Smooth muscle cell (in vitro differentiated cells): ENCODE data around the gene DLL1. TPM values are rescaled to one million over a fixed set of nuclear protein-coding genes. Genes with fewer than 3 reads are reported as not detected.

Experiments
- DNase-seq: peaks from one replicate; lab custom pipeline; 2025; ENCODE audit not compliant: unreplicated experiment; lab: John Stamatoyannopoulos, UW
- H2AFZ ChIP-seq: fragments of 200-600 bp; sonication (generic); 2 replicates; pipeline ENCODE4 v1.6.0; 2016; ENCODE audit warnings: antibody characterized with exemption, low read depth, mild to moderate bottlenecking
- H3F3A ChIP-seq: fragments of 200-600 bp; sonication (generic); 2 replicates; pipeline ENCODE4 v1.6.0; 2017; ENCODE audit warnings: antibody characterized with exemption, low read depth
- H3K27ac ChIP-seq: fragments of 200-600 bp; sonication (generic); 2 replicates; pipeline ENCODE4 v1.5.1; 2016; ENCODE audit warnings: low read depth, mild to moderate bottlenecking
- H3K27me3 ChIP-seq: fragments of 200-600 bp; sonication (generic); 2 replicates; pipeline ENCODE4 v1.6.1; 2016; ENCODE audit warnings: low read depth, mild to moderate bottlenecking
- H3K36me3 ChIP-seq: fragments of 200-600 bp; sonication (generic); 2 replicates; pipeline ENCODE4 v1.5.1; 2016; ENCODE audit warnings: low read depth
- H3K4me1 ChIP-seq: fragments of 200-600 bp; sonication (generic); 2 replicates; pipeline ENCODE4 v1.5.1; 2016; ENCODE audit warnings: low read depth
- H3K4me2 ChIP-seq: fragments of 200-600 bp; sonication (generic); 2 replicates; pipeline ENCODE4 v1.6.0; 2016; ENCODE audit warnings: mild to moderate bottlenecking
- H3K4me3 ChIP-seq: fragments of 200-600 bp; sonication (generic); 2 replicates; pipeline ENCODE4 v1.5.1; 2016; ENCODE audit warnings: mild to moderate bottlenecking
- H3K79me2 ChIP-seq: fragments of 200-600 bp; sonication (generic); 2 replicates; pipeline ENCODE4 v1.6.0; 2016; ENCODE audit warnings: low read depth, mild to moderate bottlenecking
- H3K9ac ChIP-seq: fragments of 200-600 bp; sonication (generic); 2 replicates; pipeline ENCODE4 v1.6.0; 2016; ENCODE audit warnings: low read depth
- H3K9me3 ChIP-seq: fragments of 200-600 bp; sonication (generic); replicated peaks from 2 replicates; pipeline ENCODE4 v1.5.1; 2016; ENCODE audit warnings: low read depth
- H4K20me1 ChIP-seq: fragments of 200-600 bp; sonication (generic); 2 replicates; pipeline ENCODE4 v1.6.0; 2016; ENCODE audit warnings: low read depth
- CTCF ChIP-seq: fragments of 200-600 bp; sonication (generic); IDR thresholded peaks from 2 replicates; pipeline ENCODE4 v1.5.1; 2017; ENCODE audit warnings: borderline replicate concordance, mild to moderate bottlenecking, antibody characterized with exemption; ENCODE audit not compliant: insufficient read depth, poor library complexity, severe bottlenecking
- WGBS: methylation state at CpG from one replicate; pipeline ENCODE4 v1.1.7; 2016; ENCODE audit warnings: low lambda C conversion rate; 5-methylcytosine and 5-hydroxymethylcytosine counted together
- polyA plus RNA-seq: library from polyadenylated mRNA; unstranded; fragments of >200 nt; fragmentation: Nextera tagmentation; extraction: Ambion mirVana; gene quantifications from 2 replicates; pipeline ENCODE4 v1.2.1, GENCODE V29; 2016
- total RNA-seq: library from RNA; depleted of rRNA; stranded (reverse); fragments of >200 nt; gene quantifications from 2 replicates; pipeline ENCODE4 v1.2.3, GENCODE V29; 2014

DLL1 gene
- total and polyA plus RNA-seq, 2 experiments from 2014 or later: 0.36 to 0.70 TPM

- no peak overlapping the region for H3K4me3 ChIP-seq
- H3K36me3 ChIP-seq: no peaks in the 10 kb centered on the region
- H3F3A ChIP-seq: no peaks in the 10 kb centered on the region
- no peaks in the 10 kb centered on the region for H4K20me1 ChIP-seq
- H3K4me1 ChIP-seq: no peaks in the 10 kb centered on the region
- H3K79me2 ChIP-seq: no peaks in the 10 kb centered on the region
- H3K9me3 ChIP-seq: no peaks in the 10 kb centered on the region
- H3K27ac ChIP-seq: no peak overlapping the region
- 86% methylated on average over 21 of the region's 21 CpGs for WGBS
- no peak overlapping the region for H2AFZ ChIP-seq
- no peak overlapping the region for H3K4me2 ChIP-seq
- DNase-seq: no peak
- no peaks in the 10 kb centered on the region for H3K27me3 ChIP-seq
- TF ChIP-seq CTCF: no peak
- H3K9ac ChIP-seq: no peak overlapping the region
Measured at GRCh38 chr6:170256641-170257040, 34.2 kb downstream of the DLL1 start.

GRCh38 chr6:170255426-170256125 lies 35.3 kb downstream of the DLL1 start:
- Histone ChIP-seq H2AFZ (no peak overlapping the region), H3K9me3 (no peaks in the 10 kb centered on the region), H3K4me1 (peaks cover under 1% of the 10 kb centered on the region), H3K27me3 (no peaks in the 10 kb centered on the region), H3K4me3 (no peak overlapping the region), H3K4me2 (no peak overlapping the region), H3K79me2 (no peaks in the 10 kb centered on the region), H3K27ac (no peak overlapping the region), H4K20me1 (no peaks in the 10 kb centered on the region), H3K36me3 (no peaks in the 10 kb centered on the region), H3K9ac (no peak overlapping the region), H3F3A (no peaks in the 10 kb centered on the region)
- TF ChIP-seq CTCF: no peak
- no peak for DNase-seq
- 91% methylated on average over 28 of the region's 32 CpGs for WGBS

GRCh38 chr6:170254315-170255213 lies 36.3 kb downstream of the DLL1 start:
- Histone ChIP-seq H3K4me1 (peaks cover 6% of the 10 kb centered on the region), H4K20me1 (no peaks in the 10 kb centered on the region), H3K36me3 (no peaks in the 10 kb centered on the region), H3K4me3 (no peak overlapping the region), H3K9ac (no peak overlapping the region), H3F3A (no peaks in the 10 kb centered on the region), H3K27me3 (no peaks in the 10 kb centered on the region), H3K9me3 (no peaks in the 10 kb centered on the region), H3K79me2 (no peaks in the 10 kb centered on the region), H3K4me2 (no peak overlapping the region), H2AFZ (no peak overlapping the region), H3K27ac (no peak overlapping the region)
- no peak for TF ChIP-seq CTCF
- 87% methylated on average over 14 of the region's 14 CpGs for WGBS
- DNase-seq: no peak
